HL-60 (cell line): Measurements from ENCODE around the gene MEF2B.
"Not testable (repeated sequence)": the region's sequence is repeated elsewhere in the genome, so short reads cannot be mapped to it uniquely, and the experiment has no call there.

Experiments
- DNase-seq, 2 experiments: peaks; one replicate each; pipeline ENCODE4 v3.0.0-alpha.2; 2010 to 2020; ENCODE audit warnings: low read depth in 1 of 2, low spot score in 1 of 2
- H3K27ac ChIP-seq: fragments of 250-450 bp; sonication (Bioruptor Pico); replicated peaks from 2 replicates; pipeline ENCODE4 v1.5.1; 2020; ENCODE audit warnings: mild to moderate bottlenecking, moderate library complexity
- H3K27me3 ChIP-seq: fragments of 250-450 bp; sonication (Bioruptor Pico); 2 replicates; pipeline ENCODE4 v1.5.1; 2021; ENCODE audit warnings: mild to moderate bottlenecking, moderate library complexity; ENCODE audit not compliant: insufficient read depth, poor library complexity, severe bottlenecking
- H3K4me3 ChIP-seq: replicated peaks from 2 replicates; pipeline ENCODE4 v1.5.1; 2011; ENCODE audit warnings: mild to moderate bottlenecking, control low read depth, low read length; ENCODE audit not compliant: insufficient read depth
- CTCF ChIP-seq: IDR thresholded peaks from one replicate; pipeline ENCODE4 v1.5.1; 2011; ENCODE audit warnings: low read length, control low read depth, inconsistent platforms; ENCODE audit not compliant: insufficient read depth
- GABPA ChIP-seq: IDR thresholded peaks from 2 replicates; pipeline ENCODE4 v1.6.1; 2012; ENCODE audit warnings: low read depth
- POLR2AphosphoS5 ChIP-seq: IDR thresholded peaks from 2 replicates; pipeline ENCODE4 v1.6.1; 2012; ENCODE audit warnings: low read depth
- REST ChIP-seq: IDR thresholded peaks from 2 replicates; pipeline ENCODE4 v1.6.1; 2012; ENCODE audit warnings: low read depth; ENCODE audit not compliant: insufficient replicate concordance
- SPI1 ChIP-seq: IDR thresholded peaks from 2 replicates; pipeline ENCODE4 v1.6.1; 2012; ENCODE audit warnings: low read depth, mild to moderate bottlenecking, borderline replicate concordance

Gene MEF2B

DNA sequence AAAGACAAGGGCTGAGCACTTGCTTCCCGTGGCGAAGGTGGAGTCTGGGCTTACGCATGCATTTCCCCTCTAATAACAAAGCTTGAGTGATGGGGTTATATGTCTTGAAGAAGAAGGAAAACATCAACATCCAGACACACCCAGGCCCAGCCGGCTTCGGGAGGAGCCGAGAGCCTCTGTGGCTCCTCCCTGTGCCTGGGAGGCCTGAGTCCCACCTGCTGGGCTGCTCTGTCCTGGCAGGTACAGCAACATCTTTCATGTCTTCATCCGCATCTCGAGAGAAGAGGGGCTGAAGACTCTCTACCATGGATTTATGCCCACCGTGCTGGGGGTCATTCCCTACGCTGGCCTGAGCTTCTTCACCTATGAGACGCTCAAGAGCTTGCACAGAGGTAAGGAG lies 62.4 kb downstream of the MEF2B start:
- TF ChIP-seq CTCF: no peak
- TF ChIP-seq GABPA: no peak
- no peak for TF ChIP-seq SPI1
- no peak for TF ChIP-seq REST
- no peak for TF ChIP-seq POLR2AphosphoS5
- DNase-seq: no peak
- H3K4me3 ChIP-seq: no peak overlapping the region
- no peak overlapping the region for H3K27ac ChIP-seq
- peaks cover 6% of the 10 kb centered on the region for H3K27me3 ChIP-seq

GRCh38 chr19:19106938-19107337 lies 63.1 kb downstream of the MEF2B start:
- not testable (repeated sequence) for H3K27ac ChIP-seq, DNase-seq, H3K4me3 ChIP-seq, H3K27me3 ChIP-seq

- H3K27ac ChIP-seq: no peak overlapping the region
- no peak for DNase-seq
- peaks cover 5% of the 10 kb centered on the region for H3K27me3 ChIP-seq
- TF ChIP-seq CTCF: no peak
- no peak for TF ChIP-seq POLR2AphosphoS5
- TF ChIP-seq REST: no peak
- no peak for TF ChIP-seq GABPA
- TF ChIP-seq SPI1: no peak
- H3K4me3 ChIP-seq: no peak overlapping the region
These were observed 64.0 kb downstream of the MEF2B start for GRCh38 chr19:19106056-19106551.

GRCh38 chr19:19105365-19106055 lies 64.6 kb downstream of the MEF2B start:
- Histone ChIP-seq H3K27me3 (no peaks in the 10 kb centered on the region), H3K4me3 (no peak overlapping the region), H3K27ac (no peak overlapping the region)
- DNase-seq: no peak
- TF ChIP-seq SPI1 (no peak), POLR2AphosphoS5 (no peak), CTCF (no peak), GABPA (no peak), REST (no peak)
